Measurements from ENCODE around the gene FGD4. TPM values are rescaled to one million over a fixed set of nuclear protein-coding genes. Genes with fewer than 3 reads are reported as not detected.

Gene FGD4
- total and polyA plus RNA-seq, 2 donors from 2014 or later: 4.9 to 55.5 TPM

- FAIRE-seq (no peak), DNase-seq (peak in 4 of 5 donors; percentile 25 to 86 (median 48))
- Histone ChIP-seq H3K4me1 (ENCODE audit: control insufficient read depth in 2 of 3, insufficient read depth in 2 of 3, low read depth in 1 of 3, low read length in 3 of 3) (peaks cover 0 to 23% (median 9%) of the 10 kb centered on the region in 3 donors), H3K9ac (ENCODE audit: low read length in 3 of 3) (peak overlapping the region in 1 of 3 donors; percentile 48), H3K9me3 (ENCODE audit: control insufficient read depth in 2 of 3, insufficient read depth in 1 of 3, low read length in 3 of 3) (no peaks in the 10 kb centered on the region), H3K36me3 (ENCODE audit: control insufficient read depth in 2 of 3, insufficient read depth in 3 of 3, low read length in 3 of 3) (no peaks in the 10 kb centered on the region), H3K27me3 (ENCODE audit: control insufficient read depth, insufficient read depth, low read length) (no peaks in the 10 kb centered on the region), H3K27ac (ENCODE audit: low read depth in 2 of 2, low read length in 2 of 2) (peak overlapping the region in 1 of 2 donors; percentile 78), H3K4me3 (ENCODE audit: low read length in 3 of 3) (peak overlapping the region in 2 of 3 donors; percentile 57 to 85)
- intact Hi-C loops (cut with DNase I): no loop called here
- TF ChIP-seq CTCF (IDR thresholded peaks at IDR 0.05; ENCODE audit: borderline replicate concordance, extremely low read depth, insufficient read depth): no peak
Measured at GRCh38 chr12:32535288-32535999, 136.1 kb downstream of the FGD4 start.

GRCh38 chr12:32536000-32536345 is 136.6 kb downstream of the FGD4 start:
- peaks cover 0 to 23% (median 9%) of the 10 kb centered on the region in 3 donors for H3K4me1 ChIP-seq (ENCODE audit: control insufficient read depth in 2 of 3, insufficient read depth in 2 of 3, low read depth in 1 of 3, low read length in 3 of 3)
- FAIRE-seq (no peak), DNase-seq (no peak)
- no peaks in the 10 kb centered on the region for H3K36me3 ChIP-seq (ENCODE audit: control insufficient read depth in 2 of 3, insufficient read depth in 3 of 3, low read length in 3 of 3)
- no peaks in the 10 kb centered on the region for H3K27me3 ChIP-seq (ENCODE audit: control insufficient read depth, insufficient read depth, low read length)
- intact Hi-C loops (cut with DNase I): no loop called here
- no peaks in the 10 kb centered on the region for H3K9me3 ChIP-seq (ENCODE audit: control insufficient read depth in 2 of 3, insufficient read depth in 1 of 3, low read length in 3 of 3)
- H3K27ac ChIP-seq (ENCODE audit: low read depth in 2 of 2, low read length in 2 of 2): peak overlapping the region in 1 of 2 donors; percentile 36
- TF ChIP-seq CTCF (IDR thresholded peaks at IDR 0.05; ENCODE audit: borderline replicate concordance, extremely low read depth, insufficient read depth): no peak
- H3K4me3 ChIP-seq (ENCODE audit: low read length in 3 of 3): no peak overlapping the region
- peak overlapping the region in 1 of 3 donors; percentile 1 for H3K9ac ChIP-seq (ENCODE audit: low read length in 3 of 3)

GRCh38 chr12:32541754-32542374 is 142.5 kb downstream of the FGD4 start:
- Histone ChIP-seq H3K9me3 (ENCODE audit: control insufficient read depth in 2 of 3, insufficient read depth in 1 of 3, low read length in 3 of 3) (no peaks in the 10 kb centered on the region), H3K27ac (ENCODE audit: low read depth in 2 of 2, low read length in 2 of 2) (peak overlapping the region; percentile 56 to 69), H3K4me1 (ENCODE audit: control insufficient read depth in 2 of 3, insufficient read depth in 2 of 3, low read depth in 1 of 3, low read length in 3 of 3) (peaks cover 0 to 49% (median 13%) of the 10 kb centered on the region in 3 donors), H3K27me3 (ENCODE audit: control insufficient read depth, insufficient read depth, low read length) (no peaks in the 10 kb centered on the region), H3K36me3 (ENCODE audit: control insufficient read depth in 2 of 3, insufficient read depth in 3 of 3, low read length in 3 of 3) (no peaks in the 10 kb centered on the region), H3K4me3 (ENCODE audit: low read length in 3 of 3) (no peak overlapping the region), H3K9ac (ENCODE audit: low read length in 3 of 3) (no peak overlapping the region)
- DNase-seq (no peak), FAIRE-seq (no peak)
- intact Hi-C loops (cut with DNase I): no loop called here
- no peak for TF ChIP-seq CTCF (IDR thresholded peaks at IDR 0.05; ENCODE audit: borderline replicate concordance, extremely low read depth, insufficient read depth)

Measured in kidney (tissue), 14 donors.